Measurements from ENCODE around the gene POU3F1.

DNA sequence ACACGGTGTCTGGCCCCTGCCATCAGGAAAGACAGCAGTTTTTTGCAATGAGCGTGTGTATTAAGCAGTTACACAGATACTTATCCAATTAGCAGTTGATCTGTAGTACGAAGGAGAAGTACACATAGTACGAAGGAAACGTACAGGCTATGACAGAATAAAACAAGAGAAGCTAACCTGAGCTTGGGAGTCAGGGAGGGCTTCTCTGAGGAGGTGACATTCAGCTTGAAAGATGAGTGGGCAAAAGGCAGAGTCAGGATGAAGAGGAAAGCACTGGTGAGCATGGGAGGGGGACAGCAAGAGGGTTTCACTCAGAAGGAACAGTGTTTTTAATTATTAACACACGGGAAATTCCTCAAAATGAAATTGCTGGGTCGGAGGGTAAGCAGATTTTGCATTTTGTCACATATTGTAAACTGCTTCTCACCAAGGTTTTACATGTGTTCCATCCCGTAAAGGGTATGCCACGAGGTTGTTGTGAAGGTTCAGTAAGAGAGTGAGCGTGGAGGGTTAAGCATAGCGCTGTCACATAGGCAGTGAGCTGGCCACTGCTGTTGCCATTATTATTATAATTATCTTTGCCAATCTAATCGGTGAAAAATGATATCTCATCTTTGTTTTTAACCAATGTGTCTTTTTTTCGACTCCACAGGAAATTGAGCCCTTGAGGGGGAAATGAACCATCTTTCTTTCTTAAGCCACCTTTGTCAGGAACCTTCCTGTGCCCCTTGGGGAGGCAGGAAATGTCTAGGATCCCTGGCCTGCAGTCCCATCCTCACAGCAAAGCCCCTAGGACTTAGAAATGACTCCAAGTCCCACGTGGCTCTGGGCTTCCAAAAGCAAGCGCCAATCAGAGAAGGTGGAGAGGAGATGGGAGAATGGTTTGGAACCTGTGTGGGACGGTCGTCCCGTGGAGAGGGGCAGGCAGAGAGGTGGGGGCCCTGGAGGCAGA is 47.3 kb upstream of the POU3F1 start:
- TF ChIP-seq CTCF (IDR thresholded peaks at IDR 0.05), result no peak
- no peak for TF ChIP-seq POLR2A (IDR thresholded peaks at IDR 0.05)

Measured in adrenal gland (tissue), 5 donors.